K562 treated with DMSO at 1 percent for 24 hours (cell line): Measurements from ENCODE around the gene ESRRB. TPM values are rescaled to one million over a fixed set of nuclear protein-coding genes. Genes with fewer than 3 reads are reported as not detected.

Experiments
- total RNA-seq: library from RNA; unstranded; fragments of 300-600 nt; gene quantifications from 2 replicates; pipeline ENCODE4 v1.2.3, GENCODE V29; 2022; ENCODE audit warnings: low read depth; ENCODE audit not compliant: insufficient read depth

The ESRRB gene
- total RNA-seq: 27.7 and 33.3 TPM in 2 replicates

GRCh38 chr14:76375947-76376404, at the start of gene ESRRB:
ESRRB (plus strand) TSS chr14:76376137; CDS start chr14:76376402, 265 bp downstream.

Other genes with a start within 250 kb of the ESRRB start
- gene GPATCH2L, start 224.2 kb upstream of the ESRRB start, total RNA-seq: 11.3 and 16.7 TPM in 2 replicates